Measurements from ENCODE around the gene PATJ. TPM values are rescaled to one million over a fixed set of nuclear protein-coding genes. Genes with fewer than 3 reads are reported as not detected.

PATJ gene
- total RNA-seq, 1 experiment from 2014 or later, result 47.3 TPM

DNA sequence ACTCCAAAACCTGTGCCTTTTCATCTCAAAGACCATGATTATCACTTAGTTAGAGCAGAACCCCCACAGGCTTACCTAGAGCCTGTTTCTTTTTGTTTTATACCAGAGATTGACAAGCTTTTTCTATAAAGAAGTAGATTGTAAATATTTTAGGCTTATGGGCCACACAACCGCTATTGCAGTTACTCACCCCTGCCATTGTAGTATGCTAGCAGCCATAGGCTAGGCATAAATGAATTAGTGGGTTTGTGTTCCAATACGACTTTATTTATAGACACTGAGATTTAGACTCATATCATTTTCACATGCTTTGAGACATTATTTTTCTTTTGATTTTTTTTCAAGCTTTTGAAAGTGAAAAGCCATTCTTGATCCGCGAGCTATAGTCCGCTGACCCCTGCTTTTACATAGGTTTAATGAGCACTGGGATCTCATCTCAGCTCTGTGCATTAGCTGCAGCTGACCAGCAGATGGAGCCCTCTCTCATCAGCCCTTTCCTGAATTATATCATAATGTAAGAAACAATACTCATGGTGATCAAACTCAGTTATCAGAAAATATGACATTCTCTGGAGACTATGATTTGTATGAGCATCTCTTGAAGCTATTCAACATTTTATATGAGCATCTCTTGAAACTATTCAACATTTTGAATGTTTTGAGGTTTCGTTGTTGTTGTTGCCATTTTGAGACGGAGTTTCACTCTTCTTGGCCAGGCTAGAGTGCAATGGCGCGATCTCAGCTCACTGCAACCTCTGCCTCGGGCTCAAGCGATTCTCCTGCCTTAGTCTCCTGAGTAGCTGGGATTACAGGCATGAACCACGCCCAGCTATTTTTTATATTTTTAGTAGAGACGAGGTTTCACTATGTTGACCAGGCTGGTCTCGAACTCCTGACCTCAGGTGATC lies 340.4 kb downstream of the PATJ start:
- no peaks in the 10 kb centered on the region for H3K9me3 ChIP-seq (ENCODE audit: control insufficient read depth, low read depth, low read length)
- no peak overlapping the region for H4K91ac ChIP-seq (ENCODE audit: insufficient read length, low read depth, low read length)
- H3K4me1 ChIP-seq (ENCODE audit: insufficient read depth, low read length), result no peaks in the 10 kb centered on the region
- H2BK120ac ChIP-seq (ENCODE audit: low read depth, low read length, poor library complexity, severe bottlenecking), result no peak overlapping the region
- H3K27me3 Mint-ChIP-seq (ENCODE audit: low read depth), result no peaks in the 10 kb centered on the region; the same call in 1 of the 2 replicates
- no peaks in the 10 kb centered on the region for H4K20me1 ChIP-seq (ENCODE audit: control insufficient read depth, insufficient read depth, insufficient read length)
- TF ChIP-seq, protein P1, sequence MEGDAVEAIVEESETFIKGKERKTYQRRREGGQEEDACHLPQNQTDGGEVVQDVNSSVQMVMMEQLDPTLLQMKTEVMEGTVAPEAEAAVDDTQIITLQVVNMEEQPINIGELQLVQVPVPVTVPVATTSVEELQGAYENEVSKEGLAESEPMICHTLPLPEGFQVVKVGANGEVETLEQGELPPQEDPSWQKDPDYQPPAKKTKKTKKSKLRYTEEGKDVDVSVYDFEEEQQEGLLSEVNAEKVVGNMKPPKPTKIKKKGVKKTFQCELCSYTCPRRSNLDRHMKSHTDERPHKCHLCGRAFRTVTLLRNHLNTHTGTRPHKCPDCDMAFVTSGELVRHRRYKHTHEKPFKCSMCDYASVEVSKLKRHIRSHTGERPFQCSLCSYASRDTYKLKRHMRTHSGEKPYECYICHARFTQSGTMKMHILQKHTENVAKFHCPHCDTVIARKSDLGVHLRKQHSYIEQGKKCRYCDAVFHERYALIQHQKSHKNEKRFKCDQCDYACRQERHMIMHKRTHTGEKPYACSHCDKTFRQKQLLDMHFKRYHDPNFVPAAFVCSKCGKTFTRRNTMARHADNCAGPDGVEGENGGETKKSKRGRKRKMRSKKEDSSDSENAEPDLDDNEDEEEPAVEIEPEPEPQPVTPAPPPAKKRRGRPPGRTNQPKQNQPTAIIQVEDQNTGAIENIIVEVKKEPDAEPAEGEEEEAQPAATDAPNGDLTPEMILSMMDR (conservative IDR thresholded peaks at IDR 0.05), result peak; percentile 98
- no peak overlapping the region for H3K4me2 ChIP-seq (ENCODE audit: insufficient read depth, insufficient read length, low read length)
- peak; percentile 45 for DNase-seq
- H3K4me1 Mint-ChIP-seq, result no peaks in the 10 kb centered on the region
- no peak overlapping the region for H3K23ac ChIP-seq (ENCODE audit: insufficient read length, low read depth, low read length)
- H4K5ac ChIP-seq (ENCODE audit: insufficient read length, low read depth, low read length), result no peak overlapping the region
- no peak overlapping the region for H3K4ac ChIP-seq (ENCODE audit: low read depth, low read length)
- H2BK15ac ChIP-seq (ENCODE audit: low read depth, low read length), result no peak overlapping the region
- no peaks in the 10 kb centered on the region for H3K27me3 ChIP-seq (ENCODE audit: insufficient read depth, low read length)
- H3T11ph ChIP-seq (ENCODE audit: low read length), result no peak overlapping the region
- no peak overlapping the region for H2BK5ac ChIP-seq (ENCODE audit: insufficient read length, low read length)
- H4K8ac ChIP-seq (replicated peaks; ENCODE audit: insufficient read length, low read depth, low read length), result no peak overlapping the region
- no peak overlapping the region for H3K9ac ChIP-seq (ENCODE audit: extremely low read depth, insufficient read length, low read length)
- H3K9me3 Mint-ChIP-seq, result no peaks in the 10 kb centered on the region
- H3K27ac Mint-ChIP-seq, result 0 out of 7 replicates have a peak overlapping the region, but pooled peaks of 1 of the 3 experiments have one; percentile 40
- no peak overlapping the region for H3K4me3 Mint-ChIP-seq
- H2BK12ac ChIP-seq (ENCODE audit: insufficient read length, low read depth, low read length), result no peak overlapping the region
- no CpG with 5 or more reads among the region's 14 CpGs for WGBS (ENCODE audit: extremely low coverage, insufficient read length, low lambda C conversion rate)
- H3K23me2 ChIP-seq (ENCODE audit: insufficient read length, low read depth, low read length, poor library complexity, severe bottlenecking), result no peaks in the 10 kb centered on the region
- H3K27ac ChIP-seq (ENCODE audit: insufficient read length, low read depth, low read length), result no peak overlapping the region
- no peak overlapping the region for H3K18ac ChIP-seq (ENCODE audit: insufficient read length, low read depth, low read length)
- H3K79me1 ChIP-seq (ENCODE audit: insufficient read depth, low read depth, low read length, poor library complexity, severe bottlenecking), result no peaks in the 10 kb centered on the region
- H3K36me3 Mint-ChIP-seq (ENCODE audit: insufficient read depth in 1 of 3, low read depth in 3 of 3), result peaks cover 2 to 32% (median 9%) of the 10 kb centered on the region in 3 experiments; a peak in 4 of 7 replicates
- no peak overlapping the region for H2AK5ac ChIP-seq (ENCODE audit: insufficient read length, low read length)
- no peaks in the 10 kb centered on the region; the same call in 1 of the 2 replicates for H3K79me2 ChIP-seq (ENCODE audit: insufficient read depth, low read length)
- H2BK20ac ChIP-seq (ENCODE audit: low read depth, low read length, poor library complexity, severe bottlenecking), result no peak overlapping the region
- no peak overlapping the region for H2AFZ ChIP-seq (ENCODE audit: low read length)
- no peak overlapping the region for H3K56ac ChIP-seq (ENCODE audit: insufficient read length, low read depth, low read length)
- H3K14ac ChIP-seq (ENCODE audit: insufficient read depth, low read length), result no peak overlapping the region

Measured in H9 (cell line).